ENCODE results near the gene EPB41L5. TPM values are rescaled to one million over a fixed set of nuclear protein-coding genes. Genes with fewer than 3 reads are reported as not detected.
A peak's percentile ranks its signal among the peaks of the same experiment; 100 is the strongest.

EPB41L5 gene
- total and polyA plus RNA-seq, 5 donors from 2014 or later, result 2.8 to 5.4 (median 3.6) TPM

DNA sequence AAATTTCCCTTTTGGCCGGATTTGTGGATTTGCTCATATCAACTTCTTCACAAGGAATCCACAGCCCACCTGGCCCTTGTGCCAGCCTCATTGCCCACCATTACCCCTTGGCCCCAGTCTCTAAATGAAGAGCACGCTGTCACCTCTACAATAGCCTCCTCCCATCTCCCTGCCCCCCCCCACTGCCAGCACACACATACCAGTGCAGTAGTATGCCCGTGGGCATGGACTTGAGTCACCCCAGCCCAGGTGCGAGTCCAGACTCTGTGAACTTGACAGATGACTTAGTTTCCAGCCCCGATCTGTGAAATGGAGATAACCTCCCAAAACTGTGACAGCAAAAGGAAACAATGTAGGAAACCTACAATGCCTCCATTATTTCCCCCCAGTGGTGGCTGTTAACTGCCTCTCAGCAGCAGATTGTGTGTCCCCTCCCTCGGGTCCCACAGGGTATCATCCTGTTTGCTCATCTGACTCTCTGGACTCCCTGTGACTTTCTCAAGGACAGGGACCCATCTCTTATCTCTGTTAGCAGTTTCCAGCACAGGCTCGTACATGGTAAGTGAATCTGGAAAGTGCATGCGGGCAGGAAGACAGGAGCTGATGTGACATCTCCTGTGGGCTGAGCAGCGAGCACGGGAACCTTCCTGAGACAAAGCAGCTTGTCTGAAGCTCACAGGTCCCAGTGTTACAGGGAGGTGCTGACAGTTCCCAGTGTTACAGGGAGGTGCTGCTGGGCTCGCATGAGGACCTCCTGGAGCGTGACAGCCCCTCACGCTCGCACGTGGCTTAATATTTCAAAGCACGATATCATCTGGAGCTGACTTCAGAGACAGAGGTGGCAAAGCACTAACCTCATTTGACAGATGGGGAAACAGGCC is 214.5 kb downstream of the EPB41L5 start:
- Histone ChIP-seq H3K27ac (ENCODE audit: insufficient read depth, low read length, poor library complexity, severe bottlenecking) (no peak overlapping the region), H3K36me3 (ENCODE audit: control insufficient read depth, insufficient read depth, low read length) (no peaks in the 10 kb centered on the region), H3K4me1 (ENCODE audit: control insufficient read depth, insufficient read depth, low read length, poor library complexity, severe bottlenecking) (peaks cover 51% of the 10 kb centered on the region), H3K27me3 (ENCODE audit: control insufficient read depth, insufficient read depth, low read length) (no peaks in the 10 kb centered on the region), H3K9me3 (ENCODE audit: control insufficient read depth in 2 of 2, low read length in 2 of 2) (no peaks in the 10 kb centered on the region), H3K4me3 (ENCODE audit: low read depth, low read length) (no peak overlapping the region)
- peaks cover 9 to 68% (median 49%) of the 10 kb centered on the region in 4 donors for H3K4me1 Mint-ChIP-seq
- H3K27ac Mint-ChIP-seq, result peak overlapping the region in 2 of 3 donors; percentile 6 to 89
- no peaks in the 10 kb centered on the region for H3K36me3 Mint-ChIP-seq
- peak overlapping the region in 2 of 4 donors; percentile 27 to 61 for H3K4me3 Mint-ChIP-seq
- peaks cover 4% of the 10 kb centered on the region for H3K27me3 Mint-ChIP-seq
- DNase-seq (no peak), ATAC-seq (ENCODE audit: low read depth in 2 of 2) (no peak)
- peaks cover 0 to 2% (median 0%) of the 10 kb centered on the region in 7 donors for H3K9me3 Mint-ChIP-seq

DNA sequence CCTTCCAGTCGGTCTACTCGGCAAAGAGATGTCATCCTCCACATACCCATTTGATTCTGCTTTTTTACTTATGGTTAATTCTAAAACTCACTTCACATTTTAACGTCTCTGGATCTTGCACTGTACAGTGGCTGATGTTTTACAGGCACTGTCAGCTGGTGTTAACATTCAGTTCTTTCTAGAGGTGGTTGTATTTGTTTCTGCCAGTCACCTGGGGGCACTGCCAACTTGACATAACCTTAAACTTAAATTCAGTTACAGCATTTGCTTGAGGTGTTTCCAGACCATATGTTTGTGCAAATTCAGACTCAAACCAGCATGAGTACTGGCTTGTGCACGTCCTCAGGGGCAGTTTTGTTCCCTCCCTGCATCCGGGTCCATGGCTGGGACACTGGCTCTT is 215.6 kb downstream of the EPB41L5 start:
- H3K9me3 ChIP-seq (ENCODE audit: control insufficient read depth in 2 of 2, low read length in 2 of 2), result no peaks in the 10 kb centered on the region
- H3K4me1 ChIP-seq (ENCODE audit: control insufficient read depth, insufficient read depth, low read length, poor library complexity, severe bottlenecking), result peaks cover 49% of the 10 kb centered on the region
- DNase-seq, result peak in 2 of 3 donors; percentile 13 to 68
- peak overlapping the region; percentile 6 to 92 (median 34) for H3K27ac Mint-ChIP-seq
- H3K4me3 Mint-ChIP-seq, result peak overlapping the region in 2 of 4 donors; percentile 27 to 91
- H3K9me3 Mint-ChIP-seq, result peaks cover 0 to 2% (median 0%) of the 10 kb centered on the region in 7 donors
- H3K36me3 Mint-ChIP-seq, result no peaks in the 10 kb centered on the region
- peaks cover 18 to 76% (median 57%) of the 10 kb centered on the region in 4 donors for H3K4me1 Mint-ChIP-seq
- H3K4me3 ChIP-seq (ENCODE audit: low read depth, low read length), result no peak overlapping the region
- no peak overlapping the region for H3K27ac ChIP-seq (ENCODE audit: insufficient read depth, low read length, poor library complexity, severe bottlenecking)
- no peak for ATAC-seq (ENCODE audit: low read depth in 2 of 2)
- no peaks in the 10 kb centered on the region for H3K36me3 ChIP-seq (ENCODE audit: control insufficient read depth, insufficient read depth, low read length)
- H3K27me3 Mint-ChIP-seq, result peaks cover 4% of the 10 kb centered on the region
- no peaks in the 10 kb centered on the region for H3K27me3 ChIP-seq (ENCODE audit: control insufficient read depth, insufficient read depth, low read length)

Other genes starting within 250 kb of the EPB41L5 start
- 23.3 TPM for gene TMEM185B, start 210.3 kb downstream of the EPB41L5 start, total RNA-seq
- gene TMEM185B, start 210.3 kb downstream of the EPB41L5 start, polyA plus RNA-seq, result 10 to 100 TPM; 15.6 to 19.4 (median 17.3) TPM
- 21.8 TPM for gene RALB, start 239.8 kb downstream of the EPB41L5 start, total RNA-seq
- gene RALB, start 239.8 kb downstream of the EPB41L5 start, polyA plus RNA-seq, result 10 to 100 TPM; 25.7 to 42.5 (median 29.6) TPM